ENCODE measurements around the gene ARHGAP31.
A peak's percentile ranks its signal among the peaks of the same experiment; 100 is the strongest.

Gene ARHGAP31

GRCh38 chr3:119310071-119310470, 15.9 kb downstream of the ARHGAP31 start:
- H3K4me3 ChIP-seq (ENCODE audit: control insufficient read depth, low read depth, low read length) = no peak overlapping the region
- peak; percentile 98 for DNase-seq (ENCODE audit: low read depth)
- TF ChIP-seq CTCF (conservative IDR thresholded peaks at IDR 0.05; ENCODE audit: control insufficient read depth, insufficient read depth, low read depth, low read length) = no peak

- H3K4me3 ChIP-seq (ENCODE audit: control insufficient read depth, low read depth, low read length) = no peak overlapping the region
- DNase-seq (ENCODE audit: low read depth) = peak; percentile 91
- TF ChIP-seq CTCF (conservative IDR thresholded peaks at IDR 0.05; ENCODE audit: control insufficient read depth, insufficient read depth, low read depth, low read length) = no peak
Observed at GRCh38 chr3:119311081-119311925, 17.1 kb downstream of the ARHGAP31 start.

GRCh38 chr3:119313461-119313860, 19.3 kb downstream of the ARHGAP31 start:
- no peak for TF ChIP-seq CTCF (conservative IDR thresholded peaks at IDR 0.05; ENCODE audit: control insufficient read depth, insufficient read depth, low read depth, low read length)
- H3K4me3 ChIP-seq (ENCODE audit: control insufficient read depth, low read depth, low read length) = no peak overlapping the region
- no peak for DNase-seq (ENCODE audit: low read depth)

- H3K4me3 ChIP-seq (ENCODE audit: control insufficient read depth, low read depth, low read length) = no peak overlapping the region
- TF ChIP-seq CTCF (conservative IDR thresholded peaks at IDR 0.05; ENCODE audit: control insufficient read depth, insufficient read depth, low read depth, low read length) = no peak
- no peak for DNase-seq (ENCODE audit: low read depth)
Observed at GRCh38 chr3:119314821-119315220, 20.6 kb downstream of the ARHGAP31 start.

GRCh38 chr3:119315600-119316312, 21.6 kb downstream of the ARHGAP31 start:
- no peak for TF ChIP-seq CTCF (conservative IDR thresholded peaks at IDR 0.05; ENCODE audit: control insufficient read depth, insufficient read depth, low read depth, low read length)
- no peak overlapping the region for H3K4me3 ChIP-seq (ENCODE audit: control insufficient read depth, low read depth, low read length)
- peak; percentile 35 for DNase-seq (ENCODE audit: low read depth)

GRCh38 chr3:119316313-119316670, 22.1 kb downstream of the ARHGAP31 start:
- DNase-seq (ENCODE audit: low read depth) = no peak
- TF ChIP-seq CTCF (conservative IDR thresholded peaks at IDR 0.05; ENCODE audit: control insufficient read depth, insufficient read depth, low read depth, low read length) = no peak
- no peak overlapping the region for H3K4me3 ChIP-seq (ENCODE audit: control insufficient read depth, low read depth, low read length)
